SW480 (cell line): ENCODE results near the gene BAK1.
"Not testable (repeated sequence)": the region's sequence is repeated elsewhere in the genome, so short reads cannot be mapped to it uniquely, and the experiment has no call there.

Source experiments
- DNase-seq: peaks from one replicate; pipeline ENCODE4 v3.0.0-alpha.2; 2016; ENCODE audit warnings: low spot score

Gene BAK1

GRCh38 chr6:33551538-33551937 lies 28.5 kb downstream of the BAK1 start:
- DNase-seq, result no peak

- DNase-seq, result no peak
These were observed 30.2 kb downstream of the BAK1 start for GRCh38 chr6:33549896-33550295.

GRCh38 chr6:33549196-33549595 lies 30.9 kb downstream of the BAK1 start:
- no peak for DNase-seq

GRCh38 chr6:33547499-33547898 lies 32.6 kb downstream of the BAK1 start:
- DNase-seq, result no peak

GRCh38 chr6:33546766-33547165 lies 33.3 kb downstream of the BAK1 start:
- no peak for DNase-seq

- not testable (repeated sequence) for DNase-seq
These were observed 34.8 kb downstream of the BAK1 start for GRCh38 chr6:33545292-33545691.

- DNase-seq, result no peak
These were observed 37.0 kb downstream of the BAK1 start for GRCh38 chr6:33543116-33543515.

GRCh38 chr6:33540768-33541167 lies 39.3 kb downstream of the BAK1 start:
- DNase-seq, result no peak

GRCh38 chr6:33534702-33535101 lies 45.4 kb downstream of the BAK1 start:
- DNase-seq, result no peak

GRCh38 chr6:33533163-33533869 lies 46.8 kb downstream of the BAK1 start:
- DNase-seq, result not testable (repeated sequence)

- not testable (repeated sequence) for DNase-seq
These were observed 47.6 kb downstream of the BAK1 start for GRCh38 chr6:33532431-33532830.

- DNase-seq, result not testable (repeated sequence)
These were observed 49.5 kb downstream of the BAK1 start for GRCh38 chr6:33530617-33531016.
